MCF 10A (cell line): ENCODE results near the gene TYW3. TPM values are rescaled to one million over a fixed set of nuclear protein-coding genes. Genes with fewer than 3 reads are reported as not detected.

Source experiments
- BruUV-seq: library from RNA; stranded (reverse); fragments of 400-500 nt; replicated peaks from 2 replicates; lab custom pipeline; 2021; lab: Mats Ljungman, UMichigan
- CTCF ChIA-PET: fragments of 300-600 bp; sonication (Branson Sonifier 250); formaldehyde crosslinking; extraction: SDS; loops from one replicate; lab custom pipeline; 2021; ENCODE audit warnings: antibody characterized with exemption, inconsistent platforms; lab: Yijun Ruan, JAX
- POLR2A ChIA-PET: fragments of 300-600, 350-650 bp; sonication (Branson Sonifier 250); formaldehyde crosslinking; extraction: SDS; loops from one replicate; lab custom pipeline; 2020; ENCODE audit warnings: antibody characterized with exemption, inconsistent platforms; lab: Yijun Ruan, JAX
- DNase-seq: peaks from one replicate; pipeline ENCODE4 v3.0.0-alpha.2; 2018; ENCODE audit not compliant: unreplicated experiment
- H3K27ac Mint-ChIP-seq: one replicate; pipeline ENCODE4 v1.8.0; 2022; ENCODE audit warnings: mild to moderate bottlenecking, low read depth, mixed read lengths; ENCODE audit not compliant: unreplicated experiment
- H3K27me3 Mint-ChIP-seq: one replicate; pipeline ENCODE4 v1.8.0; 2022; ENCODE audit warnings: mixed read lengths; ENCODE audit not compliant: insufficient read depth, unreplicated experiment
- H3K36me3 Mint-ChIP-seq: one replicate; pipeline ENCODE4 v1.8.0; 2022; ENCODE audit warnings: mild to moderate bottlenecking, moderate library complexity, mixed read lengths; ENCODE audit not compliant: insufficient read depth, unreplicated experiment
- H3K4me1 Mint-ChIP-seq: one replicate; pipeline ENCODE4 v1.8.0; 2022; ENCODE audit warnings: mixed read lengths; ENCODE audit not compliant: insufficient read depth, unreplicated experiment
- H3K4me3 Mint-ChIP-seq: one replicate; pipeline ENCODE4 v1.8.0; 2022; ENCODE audit warnings: mild to moderate bottlenecking, moderate library complexity, mixed read lengths; ENCODE audit not compliant: unreplicated experiment
- H3K9me3 Mint-ChIP-seq: one replicate; pipeline ENCODE4 v1.8.0; 2022; ENCODE audit warnings: mixed read lengths; ENCODE audit not compliant: unreplicated experiment
- intact Hi-C: fragments of 100-400 bp; cut with micrococcal nuclease; formaldehyde crosslinking; loops from 2 replicates; pipeline ENCODE4 v1.14.1; 2022
- total RNA-seq: library from RNA; stranded (reverse); gene quantifications from 2 replicates; pipeline ENCODE4 v1.2.3, GENCODE V29; 2022
- TF ChIP-seq, protein P1 (sequence below): fragments of 200-600 bp; IDR thresholded peaks from one replicate; pipeline ENCODE4 v1.8.0; 2022; ENCODE audit warnings: antibody characterized with exemption, mild to moderate bottlenecking; ENCODE audit not compliant: unreplicated experiment

Gene TYW3
- total RNA-seq, 1 experiment from 2014 or later = 22.6 TPM

DNA sequence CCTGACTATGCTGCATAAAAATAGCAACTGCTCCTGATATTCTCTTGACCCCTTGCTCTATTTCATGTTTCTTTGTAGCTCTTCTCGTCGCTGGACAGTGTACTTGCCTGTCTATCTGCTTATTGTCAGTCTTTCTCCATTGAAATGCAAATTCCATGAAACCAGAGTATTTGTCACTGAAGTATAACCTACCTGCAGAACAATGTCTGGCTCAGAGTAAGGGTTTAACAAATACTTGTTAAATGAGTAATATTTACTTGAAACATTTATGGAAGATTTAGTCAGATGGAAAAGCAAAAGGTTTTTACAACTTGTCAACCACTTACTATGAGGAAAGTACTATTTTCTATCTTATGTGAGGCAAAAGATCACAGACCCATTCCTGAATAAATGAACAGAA, 39.5 kb upstream of the TYW3 start:
- peaks cover 6% of the 10 kb centered on the region for H3K4me1 Mint-ChIP-seq
- TF ChIP-seq, protein P1, sequence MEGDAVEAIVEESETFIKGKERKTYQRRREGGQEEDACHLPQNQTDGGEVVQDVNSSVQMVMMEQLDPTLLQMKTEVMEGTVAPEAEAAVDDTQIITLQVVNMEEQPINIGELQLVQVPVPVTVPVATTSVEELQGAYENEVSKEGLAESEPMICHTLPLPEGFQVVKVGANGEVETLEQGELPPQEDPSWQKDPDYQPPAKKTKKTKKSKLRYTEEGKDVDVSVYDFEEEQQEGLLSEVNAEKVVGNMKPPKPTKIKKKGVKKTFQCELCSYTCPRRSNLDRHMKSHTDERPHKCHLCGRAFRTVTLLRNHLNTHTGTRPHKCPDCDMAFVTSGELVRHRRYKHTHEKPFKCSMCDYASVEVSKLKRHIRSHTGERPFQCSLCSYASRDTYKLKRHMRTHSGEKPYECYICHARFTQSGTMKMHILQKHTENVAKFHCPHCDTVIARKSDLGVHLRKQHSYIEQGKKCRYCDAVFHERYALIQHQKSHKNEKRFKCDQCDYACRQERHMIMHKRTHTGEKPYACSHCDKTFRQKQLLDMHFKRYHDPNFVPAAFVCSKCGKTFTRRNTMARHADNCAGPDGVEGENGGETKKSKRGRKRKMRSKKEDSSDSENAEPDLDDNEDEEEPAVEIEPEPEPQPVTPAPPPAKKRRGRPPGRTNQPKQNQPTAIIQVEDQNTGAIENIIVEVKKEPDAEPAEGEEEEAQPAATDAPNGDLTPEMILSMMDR = no peak
- CTCF ChIA-PET = interaction anchor here (1.0 kb wide), 1 partner anchor 40 kb away, joined by 3 read pairs; no protein-coding TSS in a partner anchor
- DNase-seq = no peak
- no TSS peak for BruUV-seq
- H3K9me3 Mint-ChIP-seq = no peaks in the 10 kb centered on the region
- no peaks in the 10 kb centered on the region for H3K36me3 Mint-ChIP-seq
- POLR2A ChIA-PET = no interaction called here
- intact Hi-C loops = no loop called here
- H3K27ac Mint-ChIP-seq = no peak overlapping the region
- no peaks in the 10 kb centered on the region for H3K27me3 Mint-ChIP-seq
- H3K4me3 Mint-ChIP-seq = no peak overlapping the region

DNA sequence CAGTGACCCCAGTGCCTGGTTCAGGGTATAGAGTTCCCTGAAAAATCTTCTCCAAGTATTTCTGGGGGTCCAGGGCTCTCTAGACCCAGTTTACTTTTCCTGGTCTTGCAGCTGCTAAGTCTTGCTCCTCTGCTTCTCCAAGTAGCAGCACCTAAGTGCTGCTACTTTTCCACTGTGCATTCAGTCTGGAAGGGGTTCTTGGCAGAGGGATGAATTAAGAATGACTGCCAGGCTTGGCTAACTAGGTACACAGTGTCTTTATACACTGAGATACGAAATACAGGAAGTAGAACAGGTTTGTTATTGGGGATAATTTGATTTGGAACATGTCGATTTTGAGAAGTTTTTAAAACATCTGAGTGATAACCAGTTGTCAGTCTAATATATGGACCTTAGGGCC, 35.1 kb upstream of the TYW3 start:
- DNase-seq = no peak
- CTCF ChIA-PET = interaction anchor here (0.7 to 1.2 kb wide), 2 partner anchors 9 to 17 kb away, joined by 3 to 7 read pairs; no protein-coding TSS in a partner anchor
- H3K4me3 Mint-ChIP-seq = no peak overlapping the region
- TF ChIP-seq, protein P1 = no peak
- intact Hi-C loops = no loop called here
- H3K27ac Mint-ChIP-seq = no peak overlapping the region
- POLR2A ChIA-PET = no interaction called here
- no TSS peak for BruUV-seq
- H3K27me3 Mint-ChIP-seq = no peaks in the 10 kb centered on the region
- H3K9me3 Mint-ChIP-seq = no peaks in the 10 kb centered on the region
- peaks cover 5% of the 10 kb centered on the region for H3K36me3 Mint-ChIP-seq
- peaks cover 6% of the 10 kb centered on the region for H3K4me1 Mint-ChIP-seq

DNA sequence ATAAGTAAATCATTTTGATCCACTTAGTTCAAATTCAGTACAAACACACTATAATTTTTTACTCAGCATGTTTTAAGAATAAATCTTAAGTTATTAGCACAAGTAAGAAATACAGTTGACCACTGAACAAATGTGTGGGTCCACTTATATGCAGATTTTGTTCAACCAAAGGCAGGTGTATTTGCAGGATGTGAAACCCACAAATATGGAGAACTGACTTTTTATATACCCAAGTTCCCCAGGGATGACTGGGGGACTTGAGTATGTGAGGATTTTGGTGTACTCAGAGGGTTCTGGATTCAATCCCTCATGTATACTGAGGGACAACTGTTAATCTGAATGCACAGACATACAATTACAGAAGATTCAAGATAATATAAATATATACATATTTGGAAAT, 33.6 kb upstream of the TYW3 start:
- Mint-ChIP-seq H3K4me1 (no peaks in the 10 kb centered on the region), H3K9me3 (no peaks in the 10 kb centered on the region), H3K36me3 (peaks cover 19% of the 10 kb centered on the region), H3K4me3 (no peak overlapping the region), H3K27me3 (no peaks in the 10 kb centered on the region), H3K27ac (no peak overlapping the region)
- TF ChIP-seq, protein P1 = no peak
- ChIA-PET CTCF (interaction anchor here (0.9 kb wide), 1 partner anchor 9 kb away, joined by 3 read pairs; no protein-coding TSS in a partner anchor), POLR2A (no interaction called here)
- no TSS peak for BruUV-seq
- DNase-seq = no peak
- intact Hi-C loops = no loop called here

DNA sequence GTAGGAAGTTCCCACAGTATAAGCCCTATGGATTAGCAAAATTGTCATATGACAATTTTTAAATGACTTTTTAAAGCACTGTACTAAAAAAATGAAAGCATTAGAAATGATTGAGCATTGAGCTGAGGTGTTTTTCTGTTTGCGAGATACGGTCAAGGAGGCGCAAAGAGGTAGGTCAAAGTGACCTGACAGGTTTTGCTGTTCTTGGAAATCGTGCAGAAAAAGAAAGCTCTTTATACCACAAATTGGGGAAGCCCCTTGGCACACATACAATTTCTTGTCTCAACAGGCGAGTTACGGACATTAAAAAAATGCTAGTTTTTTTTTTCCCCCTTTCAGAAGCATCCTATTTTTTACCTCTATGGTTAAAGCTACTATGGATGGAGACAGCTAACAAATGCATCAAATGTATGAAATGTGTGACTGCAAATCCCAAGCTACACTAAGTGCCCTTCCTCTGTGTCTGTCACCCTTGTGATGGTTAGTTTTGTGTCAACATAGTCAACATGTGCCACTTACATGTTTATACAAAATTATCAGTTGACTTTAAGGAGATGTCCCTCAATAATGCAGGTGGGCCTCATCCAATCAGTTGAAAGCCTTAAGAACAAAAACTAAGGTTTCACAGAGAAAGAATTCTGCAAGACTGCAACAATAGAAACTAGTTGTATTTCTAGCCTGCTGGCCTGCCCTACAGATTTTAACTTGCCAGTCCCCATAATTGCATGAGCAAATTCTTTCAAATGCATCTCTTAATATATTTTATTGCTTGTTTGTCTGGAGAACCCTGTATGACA, 29.4 kb upstream of the TYW3 start:
- DNase-seq = no peak
- ChIA-PET CTCF (interaction anchor here (0.6 to 1.6 kb wide), 2 partner anchors 27 to 479 kb away, joined by 3 to 4 read pairs; no protein-coding TSS in a partner anchor), POLR2A (interaction anchor here (0.7 kb wide), 1 partner anchor 1583 kb away, joined by 3 read pairs; no protein-coding TSS in a partner anchor)
- H3K27me3 Mint-ChIP-seq = no peaks in the 10 kb centered on the region
- peaks cover 28% of the 10 kb centered on the region for H3K36me3 Mint-ChIP-seq
- H3K4me1 Mint-ChIP-seq = no peaks in the 10 kb centered on the region
- H3K4me3 Mint-ChIP-seq = no peak overlapping the region
- H3K9me3 Mint-ChIP-seq = no peaks in the 10 kb centered on the region
- no TSS peak for BruUV-seq
- H3K27ac Mint-ChIP-seq = no peak overlapping the region
- TF ChIP-seq, protein P1 = no peak
- intact Hi-C loops = loop anchor here (1.0 kb wide), 1 partner anchor 48 kb away; no protein-coding TSS in a partner anchor
